Esophagus muscularis mucosa (tissue), 4 donors: Measurements from ENCODE around the gene AKT3. TPM values are rescaled to one million over a fixed set of nuclear protein-coding genes. Genes with fewer than 3 reads are reported as not detected.

ENCODE experiments used
- DNase-seq: peaks from one replicate; pipeline ENCODE4 v3.0.0-alpha.2; 2017; ENCODE audit errors: extremely low spot score
- H3K27ac ChIP-seq, 4 donors: fragments of 200-600 bp; sonication (generic); replicated peaks in 1 of 4; 1 replicate in 3 of 4; 2 replicates in 1 of 4; pipeline ENCODE4 v1.5.1; 2016 to 2019; ENCODE audit warnings: mild to moderate bottlenecking in 1 of 4
- H3K27me3 ChIP-seq, 4 donors: fragments of 200-600 bp; sonication (generic); one replicate each; pipeline versions ENCODE4 v1.5.1 to v1.6.0; 2016 to 2019
- H3K36me3 ChIP-seq, 4 donors: fragments of 200-600 bp; sonication (generic); one replicate each; pipeline ENCODE4 v1.5.1; 2016 to 2019
- H3K4me1 ChIP-seq, 4 donors: fragments of 200-600 bp; sonication (generic); one replicate each; pipeline ENCODE4 v1.5.1; 2016 to 2019
- H3K4me3 ChIP-seq, 4 donors: fragments of 200-600 bp; sonication (generic); 1 replicate in 2 of 4; 2 replicates in 2 of 4; pipeline ENCODE4 v1.5.1; 2016 to 2019; ENCODE audit warnings: mild to moderate bottlenecking in 4 of 4, moderate library complexity in 1 of 4
- H3K9me3 ChIP-seq, 4 donors: fragments of 200-600 bp; sonication (generic); 1 replicate in 3 of 4; 2 replicates in 1 of 4; pipeline ENCODE4 v1.5.1; 2016 to 2019
- EP300 ChIP-seq: sonication (generic); formaldehyde crosslinking; IDR thresholded peaks from one replicate; pipeline ENCODE4 v1.6.1; 2017; ENCODE audit warnings: antibody characterized with exemption
- POLR2A ChIP-seq: fragments of 450-650 bp; IDR thresholded peaks from one replicate; pipeline ENCODE4 v1.6.1; 2017; ENCODE audit warnings: antibody characterized with exemption, moderate library complexity, mild to moderate bottlenecking, low read depth
- POLR2AphosphoS5 ChIP-seq, 2 donors: sonication (generic); formaldehyde crosslinking; IDR thresholded peaks; one replicate each; pipeline ENCODE4 v1.6.1; 2017; ENCODE audit warnings: antibody characterized with exemption in 2 of 2
- WGBS: methylation state at CpG from one replicate; pipeline ENCODE4 v1.1.5; 2018; 5-methylcytosine and 5-hydroxymethylcytosine counted together
- intact Hi-C: fragments of 100-400 bp; cut with DNase I; formaldehyde crosslinking; loops from one replicate; pipeline ENCODE4 v1.15.1; 2023
- total RNA-seq, 4 donors: library from RNA; depleted of rRNA; stranded (reverse); fragments of >200 nt; gene quantifications; one replicate each; pipeline versions ENCODE4 v1.1.0 to v1.2.1, GENCODE V29; 2016
- TF ChIP-seq, protein P1 (sequence below), 3 experiments: fragments of 200-600 bp in 2 of 3; fragments of 450-650 bp in 1 of 3; sonication (generic) in 2 of 3; IDR thresholded peaks; one replicate each; pipeline ENCODE4 v1.5.1; 2017 to 2019; ENCODE audit warnings: antibody characterized with exemption in 3 of 3, mild to moderate bottlenecking in 2 of 3, moderate library complexity in 1 of 3

AKT3 gene
- total RNA-seq, 4 donors from 2014 or later = 63.9 to 104 (median 74.2) TPM

DNA sequence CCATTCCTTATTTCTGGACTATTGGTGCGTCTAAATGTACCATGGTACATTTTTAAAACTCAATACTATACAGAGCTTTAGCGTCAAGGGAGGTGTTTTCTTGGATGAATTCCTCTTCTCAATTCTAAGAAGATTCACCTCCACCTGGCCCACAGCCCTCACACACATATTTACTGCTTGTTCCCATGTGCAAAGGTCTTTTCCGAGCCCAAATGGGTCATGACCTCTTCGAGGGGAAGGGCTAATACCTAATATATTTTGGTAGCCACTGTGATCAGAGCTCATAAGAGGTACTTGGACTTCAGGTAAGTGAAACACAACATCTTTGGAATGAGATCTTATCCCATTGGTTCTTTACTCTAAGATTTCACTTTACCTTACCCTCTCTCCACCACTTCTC is 388.3 kb downstream of the AKT3 start:
- peaks cover 0 to 8% (median 2%) of the 10 kb centered on the region in 4 donors for H3K36me3 ChIP-seq
- 97% methylated on average over 4 of the region's 4 CpGs for WGBS
- H3K27ac ChIP-seq = no peak overlapping the region
- H3K9me3 ChIP-seq = no peaks in the 10 kb centered on the region
- no peak for DNase-seq
- TF ChIP-seq, protein P1, sequence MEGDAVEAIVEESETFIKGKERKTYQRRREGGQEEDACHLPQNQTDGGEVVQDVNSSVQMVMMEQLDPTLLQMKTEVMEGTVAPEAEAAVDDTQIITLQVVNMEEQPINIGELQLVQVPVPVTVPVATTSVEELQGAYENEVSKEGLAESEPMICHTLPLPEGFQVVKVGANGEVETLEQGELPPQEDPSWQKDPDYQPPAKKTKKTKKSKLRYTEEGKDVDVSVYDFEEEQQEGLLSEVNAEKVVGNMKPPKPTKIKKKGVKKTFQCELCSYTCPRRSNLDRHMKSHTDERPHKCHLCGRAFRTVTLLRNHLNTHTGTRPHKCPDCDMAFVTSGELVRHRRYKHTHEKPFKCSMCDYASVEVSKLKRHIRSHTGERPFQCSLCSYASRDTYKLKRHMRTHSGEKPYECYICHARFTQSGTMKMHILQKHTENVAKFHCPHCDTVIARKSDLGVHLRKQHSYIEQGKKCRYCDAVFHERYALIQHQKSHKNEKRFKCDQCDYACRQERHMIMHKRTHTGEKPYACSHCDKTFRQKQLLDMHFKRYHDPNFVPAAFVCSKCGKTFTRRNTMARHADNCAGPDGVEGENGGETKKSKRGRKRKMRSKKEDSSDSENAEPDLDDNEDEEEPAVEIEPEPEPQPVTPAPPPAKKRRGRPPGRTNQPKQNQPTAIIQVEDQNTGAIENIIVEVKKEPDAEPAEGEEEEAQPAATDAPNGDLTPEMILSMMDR (IDR thresholded peaks at IDR 0.05) = no peak
- TF ChIP-seq EP300 (no peak), POLR2AphosphoS5 (IDR thresholded peaks at IDR 0.05) (no peak), POLR2A (no peak)
- intact Hi-C loops = no loop called here
- no peak overlapping the region for H3K4me3 ChIP-seq
- peaks cover 0 to 3% (median 0%) of the 10 kb centered on the region in 4 donors for H3K4me1 ChIP-seq
- no peaks in the 10 kb centered on the region for H3K27me3 ChIP-seq

DNA sequence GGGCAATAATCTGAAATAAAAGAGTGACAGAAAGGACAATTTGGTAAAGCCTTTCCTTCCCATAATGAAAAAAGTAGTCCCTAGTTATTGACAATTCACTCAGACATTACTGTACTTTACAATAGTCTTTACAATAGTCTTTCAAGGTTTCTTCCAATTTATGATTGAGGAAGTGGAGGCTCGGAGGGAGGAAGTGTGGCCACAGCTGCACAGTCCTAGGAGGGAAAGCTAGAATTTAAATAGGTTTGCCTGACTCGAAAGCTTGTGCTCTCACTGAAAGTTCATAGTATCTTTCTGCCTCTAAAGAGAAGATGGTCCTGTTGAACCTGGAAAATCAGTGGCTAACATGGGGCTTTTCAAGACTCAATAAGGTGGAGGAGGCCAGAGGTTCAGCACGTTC is 391.0 kb downstream of the AKT3 start:
- no peak for DNase-seq
- Histone ChIP-seq H3K27me3 (no peaks in the 10 kb centered on the region), H3K4me3 (no peak overlapping the region), H3K27ac (no peak overlapping the region), H3K36me3 (peaks cover 0 to 8% (median 2%) of the 10 kb centered on the region in 4 donors), H3K9me3 (no peaks in the 10 kb centered on the region), H3K4me1 (peaks cover 0 to 3% (median 0%) of the 10 kb centered on the region in 4 donors)
- 88% methylated on average over 3 of the region's 3 CpGs for WGBS
- TF ChIP-seq POLR2A (no peak), POLR2AphosphoS5 (IDR thresholded peaks at IDR 0.05) (no peak), EP300 (no peak)
- TF ChIP-seq, protein P1 (IDR thresholded peaks at IDR 0.05) = no peak
- intact Hi-C loops = no loop called here

DNA sequence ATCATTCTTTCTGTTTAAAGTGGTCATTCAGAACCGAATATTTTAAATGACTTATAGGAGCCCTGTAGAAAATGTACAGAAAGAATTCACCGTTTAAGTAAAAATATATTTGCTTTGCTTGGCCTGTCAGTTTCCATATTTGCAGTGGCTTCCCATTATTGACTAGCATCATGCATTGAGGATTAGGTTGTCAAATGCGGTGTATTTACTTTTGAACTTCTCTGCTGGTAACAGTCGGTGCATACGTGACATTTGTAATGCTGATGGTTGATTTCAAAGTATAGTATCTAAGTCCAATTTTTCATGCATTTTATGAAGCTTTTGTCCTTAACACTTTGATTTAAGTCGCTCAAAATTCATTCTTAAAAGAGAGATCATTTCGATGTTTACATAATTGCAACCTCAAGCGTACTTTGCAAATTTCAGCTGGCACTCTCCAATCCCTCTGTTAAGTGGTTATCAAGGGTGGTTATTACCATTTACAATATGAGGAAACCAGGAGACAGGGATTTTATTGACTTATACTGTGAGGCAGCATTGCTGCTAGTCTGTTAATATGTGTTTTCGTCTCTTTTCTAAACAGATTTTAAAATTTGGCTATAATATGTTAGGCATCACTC is 392.6 kb downstream of the AKT3 start:
- H3K4me3 ChIP-seq = no peak overlapping the region
- H3K27ac ChIP-seq = no peak overlapping the region
- WGBS = 94% methylated on average over 9 of the region's 9 CpGs
- DNase-seq = no peak
- peaks cover 0 to 3% (median 0%) of the 10 kb centered on the region in 4 donors for H3K4me1 ChIP-seq
- no peaks in the 10 kb centered on the region for H3K27me3 ChIP-seq
- TF ChIP-seq, protein P1 (IDR thresholded peaks at IDR 0.05) = no peak
- TF ChIP-seq POLR2AphosphoS5 (IDR thresholded peaks at IDR 0.05) (no peak), EP300 (no peak), POLR2A (no peak)
- no peaks in the 10 kb centered on the region for H3K9me3 ChIP-seq
- H3K36me3 ChIP-seq = peaks cover 0 to 11% (median 2%) of the 10 kb centered on the region in 4 donors
- intact Hi-C loops = no loop called here

DNA sequence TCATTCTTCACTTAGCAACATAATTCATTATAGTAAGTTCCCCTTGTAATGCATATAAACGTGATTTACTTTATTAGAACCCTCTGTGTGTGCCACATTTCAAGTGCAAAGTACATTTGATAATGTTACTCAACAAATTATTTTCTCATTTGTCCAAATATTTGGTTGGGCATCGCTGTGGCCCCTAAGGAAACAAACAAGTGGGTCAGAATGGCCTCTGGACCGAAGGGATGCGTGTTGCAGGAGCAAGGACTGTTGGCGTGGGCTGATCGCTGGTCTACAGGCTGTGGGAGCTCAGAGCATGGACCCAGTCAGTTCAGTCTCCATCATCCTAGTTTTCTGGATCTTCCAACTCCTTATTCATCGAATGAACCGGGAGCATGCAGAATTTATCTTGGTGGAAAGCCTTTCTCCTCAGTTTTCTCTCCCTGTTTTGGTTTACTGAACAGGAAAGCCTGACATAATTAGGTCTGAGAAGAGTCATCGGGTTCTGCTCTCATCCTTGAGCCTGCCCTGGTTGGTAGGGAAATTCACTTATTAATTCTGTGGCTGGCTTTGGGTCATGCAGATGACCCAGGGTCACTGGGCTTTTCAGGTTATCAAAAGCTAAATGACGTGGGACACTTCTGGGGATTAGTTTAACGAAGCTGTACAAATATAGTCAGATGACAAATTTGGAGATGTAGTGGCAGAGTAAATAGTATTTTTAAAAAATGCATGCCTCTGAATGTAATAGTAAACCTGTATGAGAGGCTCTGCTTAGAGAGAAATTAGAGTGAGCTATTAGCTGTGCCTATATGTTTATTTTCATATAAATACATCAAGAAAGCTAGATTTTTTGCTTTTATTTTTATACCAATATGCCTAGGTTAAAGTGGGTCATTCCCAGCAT is 394.0 kb downstream of the AKT3 start:
- no peak overlapping the region for H3K27ac ChIP-seq
- intact Hi-C loops = no loop called here
- no peak overlapping the region for H3K4me3 ChIP-seq
- H3K4me1 ChIP-seq = no peaks in the 10 kb centered on the region
- H3K9me3 ChIP-seq = no peaks in the 10 kb centered on the region
- TF ChIP-seq, protein P1 (IDR thresholded peaks at IDR 0.05) = no peak
- TF ChIP-seq POLR2A (no peak), EP300 (no peak), POLR2AphosphoS5 (IDR thresholded peaks at IDR 0.05) (no peak)
- no peaks in the 10 kb centered on the region for H3K27me3 ChIP-seq
- H3K36me3 ChIP-seq = peaks cover 0 to 11% (median 2%) of the 10 kb centered on the region in 4 donors
- WGBS = 93% methylated on average over 11 of the region's 11 CpGs
- no peak for DNase-seq
